Panc1 (cell line): ENCODE data around the gene GTSF1L. TPM values are rescaled to one million over a fixed set of nuclear protein-coding genes. Genes with fewer than 3 reads are reported as not detected.

Experiments
- ATAC-seq: fragments of 200-7000 bp; cut with Tn5 transposase; 2 replicates; pipeline ENCODE4 v1.9.1; 2020; ENCODE audit warnings: mild to moderate bottlenecking, moderate library complexity
- Bru-seq: library from RNA; stranded (reverse); fragments of 400-500 nt; gene quantifications from one replicate; lab custom pipeline; 2021; lab: Mats Ljungman, UMichigan
- BruChase-seq, 2 experiments: library from RNA; stranded (reverse); fragments of 400-500 nt; gene quantifications; one replicate each; lab custom pipeline; 2021; lab: Mats Ljungman, UMichigan
- BruUV-seq: library from RNA; stranded (reverse); fragments of 400-500 nt; replicated peaks from 2 replicates; lab custom pipeline; 2021; lab: Mats Ljungman, UMichigan
- CTCF ChIA-PET: fragments of 300-600 bp; sonication (Branson Sonifier 250); formaldehyde crosslinking; loops from one replicate; lab custom pipeline; 2022; ENCODE audit warnings: antibody characterized with exemption; lab: Charles Lee
- POLR2A ChIA-PET: fragments of 300-600 bp; sonication (Branson Sonifier 250); formaldehyde crosslinking; loops from one replicate; lab custom pipeline; 2022; ENCODE audit warnings: antibody characterized with exemption; lab: Charles Lee
- DNase-seq: peaks from one replicate; pipeline ENCODE4 v3.0.0-alpha.2; 2010; ENCODE audit warnings: low read depth, low spot score
- H3K27ac ChIP-seq: 2 replicates; pipeline ENCODE4 v1.5.1; 2011; ENCODE audit warnings: mild to moderate bottlenecking, low read length, inconsistent platforms
- H3K27me3 ChIP-seq: fragments of 200-500 bp; sonication (Bioruptor generic); 2 replicates; pipeline ENCODE4 v1.6.0; 2014; ENCODE audit warnings: low read length, inconsistent platforms; ENCODE audit not compliant: control insufficient read depth, insufficient read depth
- H3K36me3 ChIP-seq: fragments of 200-500 bp; sonication (Bioruptor generic); 2 replicates; pipeline ENCODE4 v1.5.1; 2014; ENCODE audit warnings: inconsistent platforms, mild to moderate bottlenecking, low read length, moderate library complexity; ENCODE audit not compliant: control insufficient read depth, insufficient read depth
- H3K4me1 ChIP-seq: 2 replicates; pipeline ENCODE4 v1.5.1; 2011; ENCODE audit warnings: inconsistent platforms, mild to moderate bottlenecking, low read length, moderate library complexity; ENCODE audit not compliant: control insufficient read depth, insufficient read depth
- H3K4me3 ChIP-seq, 2 experiments: 2 replicates each; pipeline ENCODE4 v1.5.1; 2011 to 2012; ENCODE audit warnings: low read depth in 2 of 2, low read length in 2 of 2, mild to moderate bottlenecking in 2 of 2, inconsistent platforms in 1 of 2, moderate library complexity in 1 of 2
- H3K9me3 ChIP-seq: fragments of 200-500 bp; sonication (Bioruptor generic); 2 replicates; pipeline ENCODE4 v1.5.1; 2014; ENCODE audit warnings: low read depth, mild to moderate bottlenecking, inconsistent platforms, low read length, moderate library complexity; ENCODE audit not compliant: control insufficient read depth, insufficient read depth
- CTCF ChIP-seq: fragments of 450-650 bp; IDR thresholded peaks from 2 replicates; pipeline ENCODE4 v1.5.1; 2017; ENCODE audit warnings: mild to moderate bottlenecking
- POLR2AphosphoS5 ChIP-seq: IDR thresholded peaks from 2 replicates; pipeline ENCODE4 v1.6.1; 2012; ENCODE audit warnings: mild to moderate bottlenecking, low read depth, low read length, moderate library complexity
- REST ChIP-seq, 2 experiments: IDR thresholded peaks; 2 replicates each; pipeline ENCODE4 v1.6.1; 2011 to 2012; ENCODE audit warnings: low read depth in 2 of 2, control low read depth in 1 of 2, low read length in 1 of 2, mild to moderate bottlenecking in 1 of 2, moderate library complexity in 1 of 2; ENCODE audit not compliant: insufficient read depth in 1 of 2
- SIN3A ChIP-seq: IDR thresholded peaks from 2 replicates; pipeline ENCODE4 v1.6.1; 2012; ENCODE audit warnings: low read depth, mild to moderate bottlenecking, low read length, moderate library complexity, borderline replicate concordance; ENCODE audit not compliant: insufficient read depth
- TCF7L2 ChIP-seq: IDR thresholded peaks from 2 replicates; pipeline ENCODE4 v1.6.1; 2011; ENCODE audit warnings: mild to moderate bottlenecking, low read depth, low read length, inconsistent platforms
- in situ Hi-C: cut with HindIII; loops from 2 replicates; pipeline ENCODE4 v1.10.0; 2016; ENCODE audit warnings: low sequenced_read_pairs, low pct_unique_long_range_greater_than_20kb
- intact Hi-C: fragments of 100-400 bp; cut with micrococcal nuclease; formaldehyde crosslinking; loops from one replicate; pipeline ENCODE4 v1.10.0; 2022; ENCODE audit not compliant: unreplicated experiment
- long read RNA-seq: library from polyadenylated mRNA; unstranded; transcript quantifications from one replicate; pipeline ENCODE4 v2.0.0, GENCODE V29; 2021; ENCODE audit not compliant: unreplicated experiment
- polyA plus RNA-seq: library from polyadenylated mRNA; unstranded; fragments of >200 nt; gene quantifications from one replicate; pipeline ENCODE4 v1.2.1, GENCODE V29; 2012; ENCODE audit warnings: missing spikeins; ENCODE audit not compliant: insufficient read length
- total RNA-seq: library from RNA; stranded (reverse); gene quantifications from one replicate; pipeline ENCODE4 v1.2.1, GENCODE V29; 2021; ENCODE audit not compliant: unreplicated experiment

GTSF1L gene
- total RNA-seq: not detected
- not detected for polyA plus RNA-seq
- Bru-seq, nascent RNA: not detected
- BruChase-seq, experiment 1, labeled RNA remaining after a 2-hour chase: not detected
- BruChase-seq, experiment 2, labeled RNA remaining after a 6-hour chase: not detected
- long read RNA-seq: 0 reads

GRCh38 chr20:43726811-43727338 lies at the start of gene GTSF1L:
Gene GTSF1L, minus strand, starts transcription at chr20:43727002. Its CDS starts 308 bp downstream, at chr20:43726694.
- DNase-seq (no peak), ATAC-seq (no peak)

GRCh38 chr20:43774754-43775153 lies 48.0 kb upstream of the GTSF1L start:
- in situ Hi-C loops (no loop called here), intact Hi-C loops (no loop called here)
- ChIA-PET CTCF (no interaction called here), POLR2A (no interaction called here)
- ATAC-seq: no peak
- TF ChIP-seq REST (IDR thresholded peaks at IDR 0.05; ENCODE audit: insufficient read depth in 1 of 2, low read depth in 2 of 2, low read length in 1 of 2) (no peak), TCF7L2 (no peak), CTCF (no peak), POLR2AphosphoS5 (no peak), SIN3A (no peak)
- H3K4me1 ChIP-seq: no peaks in the 10 kb centered on the region
- H3K27me3 ChIP-seq: peaks cover 6% of the 10 kb centered on the region; the same call in 1 of the 2 replicates
- BruUV-seq: no TSS peak
- H3K27ac ChIP-seq: no peak overlapping the region
- no peak for DNase-seq
- no peaks in the 10 kb centered on the region for H3K9me3 ChIP-seq
- no peak overlapping the region for H3K4me3 ChIP-seq
- H3K36me3 ChIP-seq: no peaks in the 10 kb centered on the region

More at GRCh38 chr20:43726811-43727338, at the start of gene GTSF1L:
- in situ Hi-C loops (no loop called here), intact Hi-C loops (no loop called here)
- Histone ChIP-seq H3K36me3 (no peaks in the 10 kb centered on the region), H3K4me1 (no peaks in the 10 kb centered on the region), H3K27me3 (no peaks in the 10 kb centered on the region; the same call in 1 of the 2 replicates), H3K27ac (no peak within 1 kb of the TSS), H3K9me3 (no peaks in the 10 kb centered on the region), H3K4me3 (no peak within 1 kb of the TSS)
- ChIA-PET POLR2A (no interaction called here), CTCF (no interaction called here)
- TF ChIP-seq CTCF: no peak
- BruUV-seq: no TSS peak
